Caco-2 (cell line): Measurements from ENCODE around the gene ST3GAL3. TPM values are rescaled to one million over a fixed set of nuclear protein-coding genes. Genes with fewer than 3 reads are reported as not detected.

Experiments
- BruUV-seq: library from RNA; stranded (reverse); fragments of 400-500 nt; replicated peaks from 2 replicates; lab custom pipeline; 2021; lab: Mats Ljungman, UMichigan
- CTCF ChIA-PET: fragments of 300-600 bp; sonication (Branson Sonifier 250); formaldehyde crosslinking; loops from one replicate; lab custom pipeline; 2022; ENCODE audit warnings: antibody characterized with exemption; lab: Charles Lee
- POLR2A ChIA-PET: fragments of 300-600 bp; sonication (Branson Sonifier 250); formaldehyde crosslinking; loops from one replicate; lab custom pipeline; 2022; ENCODE audit warnings: antibody characterized with exemption; lab: Charles Lee
- DNase-seq, 2 experiments: peaks; one replicate each; pipeline versions ENCODE4 v3.0.0 to v3.0.0-alpha.2; 2020 to 2022
- H3K27me3 ChIP-seq: replicated peaks from 2 replicates; pipeline ENCODE4 v1.6.0; 2011; ENCODE audit warnings: low read length; ENCODE audit not compliant: control insufficient read depth, insufficient read depth
- H3K36me3 ChIP-seq: 2 replicates; pipeline ENCODE4 v1.5.1; 2011; ENCODE audit warnings: low read length; ENCODE audit not compliant: control insufficient read depth, insufficient read depth
- H3K4me1 ChIP-seq: fragments of 250-450 bp; sonication (Bioruptor Pico); 2 replicates; pipeline ENCODE4 v1.5.1; 2020; ENCODE audit warnings: mild to moderate bottlenecking
- H3K4me3 ChIP-seq: 2 replicates; pipeline ENCODE4 v1.5.1; 2011; ENCODE audit warnings: low read depth, mild to moderate bottlenecking, control low read depth, low read length
- H3K9me3 ChIP-seq: fragments of 250-450 bp; sonication (Bioruptor Pico); 2 replicates; pipeline ENCODE4 v1.5.1; 2020; ENCODE audit warnings: mild to moderate bottlenecking, moderate library complexity
- H3K27ac Mint-ChIP-seq: one replicate; pipeline ENCODE4 v1.8.0; 2022; ENCODE audit warnings: mixed read lengths; ENCODE audit not compliant: unreplicated experiment
- H3K27me3 Mint-ChIP-seq: one replicate; pipeline ENCODE4 v1.8.0; 2022; ENCODE audit warnings: mixed read lengths; ENCODE audit not compliant: insufficient read depth, unreplicated experiment
- H3K36me3 Mint-ChIP-seq: one replicate; pipeline ENCODE4 v1.8.0; 2022; ENCODE audit warnings: mild to moderate bottlenecking, mixed read lengths; ENCODE audit not compliant: insufficient read depth, unreplicated experiment
- H3K4me1 Mint-ChIP-seq: one replicate; pipeline ENCODE4 v1.8.0; 2022; ENCODE audit warnings: low read depth, mixed read lengths; ENCODE audit not compliant: unreplicated experiment
- H3K4me3 Mint-ChIP-seq: one replicate; pipeline ENCODE4 v1.8.0; 2022; ENCODE audit warnings: mild to moderate bottlenecking, moderate library complexity, mixed read lengths; ENCODE audit not compliant: unreplicated experiment
- H3K9me3 Mint-ChIP-seq: one replicate; pipeline ENCODE4 v1.8.0; 2022; ENCODE audit warnings: mixed read lengths; ENCODE audit not compliant: unreplicated experiment
- CTCF ChIP-seq, 2 experiments: fragments of 200-600 bp in 1 of 2; IDR thresholded peaks; 1 replicate in 1 of 2; 2 replicates in 1 of 2; pipeline versions ENCODE4 v1.5.1 to v1.8.0; 2011 to 2022; ENCODE audit warnings: antibody characterized with exemption in 1 of 2, control low read depth in 1 of 2, inconsistent platforms in 1 of 2, low read depth in 1 of 2, low read length in 1 of 2, mild to moderate bottlenecking in 1 of 2, moderate library complexity in 1 of 2; ENCODE audit not compliant: insufficient read depth in 1 of 2, severe bottlenecking in 1 of 2, unreplicated experiment in 1 of 2
- intact Hi-C: fragments of 100-400 bp; cut with micrococcal nuclease; formaldehyde crosslinking; loops from one replicate; pipeline ENCODE4 v1.10.0; 2022; ENCODE audit not compliant: unreplicated experiment
- total RNA-seq: library from RNA; stranded (reverse); gene quantifications from 2 replicates; pipeline ENCODE4 v1.2.3, GENCODE V29; 2022

Gene ST3GAL3
- total RNA-seq, 1 experiment from 2014 or later, result 5.6 TPM

DNA sequence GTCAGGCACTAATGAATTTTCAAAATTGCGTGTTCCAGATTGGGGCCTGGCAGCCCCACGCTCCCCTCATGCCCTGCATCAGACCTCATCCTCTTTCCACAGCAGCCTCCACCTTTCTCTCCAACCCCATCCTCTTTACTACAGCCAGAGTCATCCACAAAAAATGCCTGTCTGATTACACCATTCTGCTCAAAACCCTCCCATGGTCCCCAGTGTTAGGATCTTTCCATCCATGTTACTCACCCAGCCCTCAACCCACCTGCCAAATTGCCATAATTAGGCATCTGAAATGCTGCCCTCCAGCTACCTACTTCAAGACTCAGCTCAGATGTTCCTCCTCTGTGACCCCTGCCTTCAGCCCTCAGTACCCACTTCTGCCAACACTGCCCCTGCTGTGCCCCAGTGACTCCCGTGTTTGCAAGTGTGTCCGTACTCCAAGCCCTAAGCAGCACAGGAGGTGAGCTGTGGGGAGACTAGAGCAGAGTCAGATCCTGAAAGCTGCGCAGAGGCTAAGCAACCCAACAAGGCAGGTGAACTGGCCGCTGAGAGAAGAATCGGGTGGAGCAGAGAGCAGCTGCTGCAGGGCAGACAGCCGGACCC is 225.6 kb downstream of the ST3GAL3 start:
- TF ChIP-seq CTCF (IDR thresholded peaks at IDR 0.05; ENCODE audit: insufficient read depth in 1 of 2, low read depth in 1 of 2, low read length in 1 of 2, severe bottlenecking in 1 of 2, unreplicated experiment in 1 of 2), result no peak
- ChIA-PET CTCF (interaction anchor here (0.5 to 1.2 kb wide), 2 partner anchors 114 to 169 kb away, joined by 4 to 8 read pairs; no protein-coding TSS in a partner anchor), POLR2A (no interaction called here)
- Mint-ChIP-seq H3K27ac (no peak overlapping the region), H3K36me3 (no peaks in the 10 kb centered on the region), H3K4me1 (no peaks in the 10 kb centered on the region), H3K9me3 (no peaks in the 10 kb centered on the region), H3K27me3 (no peaks in the 10 kb centered on the region), H3K4me3 (peak overlapping the region; percentile 61)
- Histone ChIP-seq H3K36me3 (no peaks in the 10 kb centered on the region), H3K4me1 (peaks cover 9% of the 10 kb centered on the region), H3K27me3 (no peaks in the 10 kb centered on the region), H3K4me3 (peak overlapping the region; percentile 37), H3K9me3 (no peaks in the 10 kb centered on the region)
- BruUV-seq, result no TSS peak
- intact Hi-C loops, result no loop called here
- no peak for DNase-seq

DNA sequence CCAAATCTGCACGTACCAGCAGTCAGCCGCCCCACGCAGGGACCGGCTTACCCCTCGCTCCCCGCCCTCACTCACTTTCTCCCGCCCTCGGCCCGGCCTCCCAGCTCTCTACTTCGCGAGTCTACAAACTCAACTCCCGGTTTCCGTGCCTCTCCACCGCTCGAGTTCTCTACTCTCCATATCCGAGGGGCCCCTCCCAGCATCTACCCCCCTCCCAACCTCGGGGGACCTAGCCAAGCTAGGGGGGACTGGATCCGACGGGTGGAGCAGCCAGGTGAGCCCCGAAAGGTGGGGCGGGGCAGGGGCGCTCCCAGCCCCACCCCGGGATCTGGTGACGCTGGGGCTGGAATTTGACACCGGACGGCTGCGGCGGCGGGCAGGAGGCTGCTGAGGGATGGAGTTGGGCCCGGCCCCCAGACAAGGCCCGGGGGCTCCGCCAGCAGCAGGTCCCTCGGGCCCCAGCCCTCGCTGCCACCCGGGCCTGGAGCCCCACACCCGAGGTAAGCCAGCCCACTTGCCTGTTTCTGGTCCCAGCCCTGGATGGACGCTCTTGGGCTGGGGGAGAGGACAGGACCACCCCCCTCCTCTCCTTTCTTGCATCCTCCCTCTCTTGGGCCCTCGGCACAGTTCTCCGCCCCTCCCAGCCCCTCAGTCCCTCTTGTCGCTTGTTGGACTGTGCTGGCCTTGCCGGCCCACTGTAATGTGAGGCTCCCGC is 226.2 kb downstream of the ST3GAL3 start, which contains the start of gene ARTN:
Gene ARTN (plus strand): TSS at position 416 of the 715 bp plus-strand sequence. CDS start 1,856 bp downstream, outside the sequence.
- Histone ChIP-seq H3K4me3 (peak within 1 kb of the TSS; percentile 37), H3K36me3 (no peaks in the 10 kb centered on the region), H3K9me3 (no peaks in the 10 kb centered on the region), H3K27me3 (no peaks in the 10 kb centered on the region), H3K4me1 (peaks cover 9% of the 10 kb centered on the region)
- ChIA-PET CTCF (interaction anchor here (0.5 to 3.5 kb wide), 4 partner anchors 10 to 170 kb away, joined by 3 to 66 read pairs (median 6); no protein-coding TSS in a partner anchor), POLR2A (no interaction called here)
- H3K27ac Mint-ChIP-seq, result no peak within 1 kb of the TSS
- H3K9me3 Mint-ChIP-seq, result no peaks in the 10 kb centered on the region
- H3K27me3 Mint-ChIP-seq, result no peaks in the 10 kb centered on the region
- no peak for TF ChIP-seq CTCF (IDR thresholded peaks at IDR 0.05; ENCODE audit: insufficient read depth in 1 of 2, low read depth in 1 of 2, low read length in 1 of 2, severe bottlenecking in 1 of 2, unreplicated experiment in 1 of 2)
- no TSS peak for BruUV-seq
- H3K4me3 Mint-ChIP-seq, result peak within 1 kb of the TSS; percentile 61
- H3K36me3 Mint-ChIP-seq, result no peaks in the 10 kb centered on the region
- H3K4me1 Mint-ChIP-seq, result no peaks in the 10 kb centered on the region
- intact Hi-C loops, result loop anchor here (1.0 kb wide), 2 partner anchors 170 to 404 kb away; no protein-coding TSS in a partner anchor
- no peak for DNase-seq
